Activated CD4-positive, alpha-beta memory T cell treated with anti-CD3 and anti-CD28 coated beads for 36 hours (primary cell): Measurements from ENCODE around the gene AMZ1. TPM values are rescaled to one million over a fixed set of nuclear protein-coding genes. Genes with fewer than 3 reads are reported as not detected.

Source experiments
- CTCF ChIA-PET: fragments of 350-600 bp; sonication (Branson Sonifier 250); formaldehyde crosslinking; loops from one replicate; lab custom pipeline; 2021; ENCODE audit warnings: antibody characterized with exemption, inconsistent platforms; lab: Charles Lee
- POLR2A ChIA-PET: fragments of 350-600 bp; sonication (Branson Sonifier 250); formaldehyde crosslinking; loops from one replicate; lab custom pipeline; 2021; ENCODE audit warnings: antibody characterized with exemption; lab: Charles Lee
- DNase-seq: peaks from one replicate; pipeline ENCODE4 v3.0.0-alpha.2; 2020
- H3K27ac Mint-ChIP-seq: one replicate; pipeline ENCODE4 v1.8.0; 2021; ENCODE audit warnings: mixed read lengths
- H3K27me3 Mint-ChIP-seq: one replicate; pipeline ENCODE4 v1.8.0; 2021; ENCODE audit warnings: mixed read lengths
- H3K36me3 Mint-ChIP-seq: one replicate; pipeline ENCODE4 v1.8.0; 2021; ENCODE audit warnings: mixed read lengths
- H3K4me1 Mint-ChIP-seq: one replicate; pipeline ENCODE4 v1.8.0; 2021; ENCODE audit warnings: low read depth, mixed read lengths
- H3K4me3 Mint-ChIP-seq: one replicate; pipeline ENCODE4 v1.8.0; 2021; ENCODE audit warnings: mild to moderate bottlenecking, mixed read lengths
- H3K9me3 Mint-ChIP-seq: one replicate; pipeline ENCODE4 v1.8.0; 2021; ENCODE audit warnings: mixed read lengths
- intact Hi-C: fragments of 100-400 bp; cut with micrococcal nuclease; formaldehyde crosslinking; loops from one replicate; pipeline ENCODE4 v1.15.1; 2023
- total RNA-seq, 2 experiments: library from RNA; stranded (reverse); gene quantifications; one replicate each; pipeline ENCODE4 v1.2.3, GENCODE V29; 2021

Gene AMZ1
- total RNA-seq, 2 experiments from 2014 or later, result 0.83 to 0.94 TPM

DNA sequence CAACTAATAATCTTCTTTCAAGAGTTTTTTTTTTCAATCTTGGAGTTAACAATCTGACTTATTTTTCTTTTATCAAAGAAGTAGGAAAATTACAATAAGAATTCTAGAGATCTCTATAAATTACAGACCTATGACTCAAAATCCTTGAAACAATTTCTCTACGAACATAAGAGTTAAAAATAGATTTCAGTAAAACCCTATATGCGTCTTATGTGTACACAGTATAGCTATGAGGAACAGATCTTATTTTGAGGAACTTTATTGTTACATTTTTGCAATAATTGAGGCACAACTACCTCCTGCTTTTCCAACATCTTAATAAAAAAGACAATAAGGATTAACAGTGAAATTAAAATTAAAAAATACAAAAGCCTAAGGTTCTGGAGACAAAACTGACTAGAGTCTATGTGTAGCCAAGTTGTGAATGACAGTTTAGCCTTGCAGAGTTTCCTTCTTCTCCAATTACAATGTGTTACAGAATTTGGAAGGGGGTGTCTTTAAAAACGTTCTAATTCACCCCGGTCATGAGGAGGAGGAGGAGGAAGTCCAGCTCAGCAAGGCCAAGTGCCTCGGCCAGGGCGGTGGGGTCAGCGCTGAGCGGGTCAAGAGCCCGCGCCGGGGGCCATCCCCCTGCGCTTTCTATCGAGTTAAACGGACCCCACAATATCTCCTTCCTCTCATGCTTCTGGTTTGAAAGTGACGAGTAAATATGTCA lies 40.5 kb downstream of the AMZ1 start:
- Mint-ChIP-seq H3K4me3 (no peak overlapping the region), H3K36me3 (peaks cover 16% of the 10 kb centered on the region), H3K4me1 (peaks cover 14% of the 10 kb centered on the region), H3K9me3 (no peaks in the 10 kb centered on the region), H3K27ac (no peak overlapping the region), H3K27me3 (no peaks in the 10 kb centered on the region)
- ChIA-PET CTCF (interaction anchor here (1.1 kb wide), 1 partner anchor 19 kb away, joined by 3 read pairs; no protein-coding TSS in a partner anchor), POLR2A (interaction anchor here (0.9 kb wide), 1 partner anchor 288 kb away, joined by 3 read pairs; no protein-coding TSS in a partner anchor)
- no peak for DNase-seq
- intact Hi-C loops, result no loop called here

DNA sequence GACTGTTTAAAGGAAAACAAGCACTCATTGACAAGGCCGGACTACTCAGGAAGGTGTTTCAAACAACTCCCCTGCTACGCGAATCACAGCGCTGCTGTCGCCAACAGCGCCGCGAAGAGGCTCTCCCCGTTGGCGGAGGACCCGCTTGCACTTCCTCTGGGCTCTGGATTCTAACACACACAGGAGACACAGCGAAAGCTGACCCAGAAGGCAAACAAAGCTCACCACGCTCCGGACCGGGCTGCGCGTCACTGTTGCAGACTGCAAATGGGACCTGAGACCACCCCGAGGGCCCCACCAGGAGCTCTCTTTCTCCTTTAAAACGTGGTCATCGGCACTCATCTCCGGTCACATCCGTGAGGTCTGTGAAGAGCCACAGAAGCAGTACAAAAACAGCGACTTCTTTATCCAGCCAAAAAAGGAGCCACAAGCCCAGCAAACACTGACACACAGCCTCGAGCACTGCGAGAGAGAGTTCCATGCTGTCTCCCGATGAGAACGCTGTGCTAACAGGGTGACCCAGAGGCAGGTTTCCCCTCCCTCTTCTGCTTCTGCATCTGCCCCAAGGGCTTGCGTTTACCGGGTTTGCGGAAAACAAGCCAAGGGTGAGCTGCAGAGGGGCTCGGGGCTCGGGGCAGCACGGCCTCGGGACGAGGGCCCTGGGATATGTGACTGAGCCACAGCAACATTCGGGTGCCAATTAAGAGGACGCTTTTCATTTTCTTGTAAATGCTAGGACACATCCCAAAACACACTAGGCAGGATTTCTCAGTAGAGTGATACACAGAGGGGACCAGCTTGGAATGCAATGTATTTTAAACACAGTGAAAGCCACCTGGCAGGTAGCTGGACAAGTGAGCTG lies 41.3 kb downstream of the AMZ1 start:
- Mint-ChIP-seq H3K4me1 (peaks cover 14% of the 10 kb centered on the region), H3K9me3 (no peaks in the 10 kb centered on the region), H3K27me3 (no peaks in the 10 kb centered on the region), H3K36me3 (peaks cover 16% of the 10 kb centered on the region), H3K4me3 (no peak overlapping the region), H3K27ac (no peak overlapping the region)
- intact Hi-C loops, result no loop called here
- no peak for DNase-seq
- POLR2A ChIA-PET, result no interaction called here
- CTCF ChIA-PET, result interaction anchor here (1.9 kb wide), 1 partner anchor 19 kb away, joined by 7 read pairs; no protein-coding TSS in a partner anchor

DNA sequence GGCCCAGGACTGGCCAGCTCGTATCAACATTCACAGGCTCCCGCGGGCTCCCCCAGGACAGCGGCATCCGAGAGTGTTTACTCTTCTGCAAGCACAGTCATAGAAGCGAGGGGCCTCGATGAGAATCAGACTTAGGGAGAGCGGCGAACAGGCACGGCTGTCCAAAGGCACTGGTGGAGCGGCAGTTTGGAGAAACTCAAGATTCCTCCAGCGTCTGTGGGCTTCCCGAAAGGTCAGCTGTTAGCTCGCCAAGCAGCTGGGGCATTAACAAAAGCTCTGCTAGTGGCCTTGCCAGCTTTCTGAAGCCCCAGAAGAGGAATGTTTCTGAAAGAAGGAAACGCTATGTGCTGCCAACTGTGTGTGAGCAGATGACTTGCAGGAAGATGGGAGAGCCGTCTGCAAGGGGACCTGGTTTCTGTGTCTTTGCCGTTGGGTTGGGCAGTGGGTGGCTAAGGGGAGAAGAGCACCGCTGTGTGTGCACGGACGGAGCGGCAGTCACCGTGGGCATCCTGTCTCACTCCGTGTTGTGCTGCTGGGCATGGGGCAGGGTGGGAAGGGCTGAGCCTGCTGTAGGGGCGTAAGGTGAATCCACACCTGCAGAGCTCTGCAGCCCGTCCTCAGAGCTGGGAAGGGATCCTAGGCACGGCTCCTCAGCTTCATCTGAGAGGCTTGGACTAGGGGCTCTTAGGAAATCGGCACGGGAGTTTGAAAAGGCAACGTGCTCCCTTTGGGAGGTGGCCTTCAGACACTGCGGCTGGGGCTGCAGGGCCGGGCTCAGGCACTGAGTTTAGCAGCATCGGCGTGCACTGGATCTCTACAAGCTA lies 42.1 kb downstream of the AMZ1 start:
- no peak overlapping the region for H3K27ac Mint-ChIP-seq
- CTCF ChIA-PET, result interaction anchor here (0.8 to 1.9 kb wide), 2 partner anchors 11 to 20 kb away, joined by 4 to 7 read pairs; no protein-coding TSS in a partner anchor

DNA sequence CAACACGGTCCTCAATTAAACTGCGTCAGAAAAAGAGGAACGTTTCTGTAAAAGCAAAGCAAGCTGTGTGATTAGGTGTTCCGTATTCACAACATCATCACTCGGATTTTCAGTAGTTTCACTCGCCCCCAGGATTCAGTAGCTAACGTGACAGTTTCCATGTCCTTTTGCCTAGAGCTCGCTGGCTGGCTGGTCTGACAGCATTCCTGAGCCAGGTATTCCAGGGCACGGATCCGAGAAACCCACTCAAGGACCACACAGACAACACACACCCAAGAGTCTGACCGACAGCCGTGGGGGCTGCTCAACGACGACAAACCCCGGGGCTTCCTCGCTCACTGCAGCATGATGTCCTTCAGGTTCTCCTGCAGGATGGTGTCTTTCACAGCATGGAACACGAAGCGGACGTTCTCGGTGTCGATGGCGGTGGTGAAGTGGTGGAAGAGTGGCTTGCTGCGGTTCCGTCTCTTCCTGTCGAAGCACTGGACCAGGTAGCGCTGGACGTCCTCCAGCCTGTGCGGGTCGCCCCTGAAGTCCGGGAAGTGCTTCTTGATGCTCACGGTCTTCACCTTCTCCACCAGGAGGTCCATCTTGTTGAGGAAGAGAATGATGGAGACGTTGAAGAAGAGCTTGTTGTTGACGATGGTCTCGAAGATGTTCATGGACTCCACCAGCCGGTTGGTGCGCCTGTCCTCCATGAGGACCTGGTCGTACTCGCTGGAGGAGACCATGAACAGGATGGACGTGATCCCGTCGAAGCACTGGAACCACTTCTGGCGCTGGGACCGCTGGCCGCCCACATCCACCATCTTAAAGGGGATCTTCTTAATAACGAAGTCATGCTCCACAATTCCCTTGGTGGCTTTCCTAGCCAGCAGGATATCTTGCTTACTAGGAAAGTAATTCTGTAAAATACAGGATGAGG lies 43.1 kb downstream of the AMZ1 start:
- Mint-ChIP-seq H3K27ac (no peak overlapping the region), H3K27me3 (no peaks in the 10 kb centered on the region), H3K4me1 (peaks cover 14% of the 10 kb centered on the region), H3K36me3 (peaks cover 16% of the 10 kb centered on the region), H3K4me3 (no peak overlapping the region), H3K9me3 (no peaks in the 10 kb centered on the region)
- ChIA-PET CTCF (interaction anchor here (0.8 to 1.9 kb wide), 3 partner anchors 12 to 21 kb away, joined by 4 to 7 read pairs (median 4); no protein-coding TSS in a partner anchor), POLR2A (no interaction called here)
- peak; percentile 7 for DNase-seq
- intact Hi-C loops, result no loop called here

More for the DNA sequence above, 42.1 kb downstream of the AMZ1 start:
- no peaks in the 10 kb centered on the region for H3K27me3 Mint-ChIP-seq
- intact Hi-C loops, result no loop called here
- H3K9me3 Mint-ChIP-seq, result no peaks in the 10 kb centered on the region
- H3K4me3 Mint-ChIP-seq, result no peak overlapping the region
- peak; percentile 5 for DNase-seq
- peaks cover 14% of the 10 kb centered on the region for H3K4me1 Mint-ChIP-seq
- POLR2A ChIA-PET, result no interaction called here
- H3K36me3 Mint-ChIP-seq, result peaks cover 16% of the 10 kb centered on the region

DNA sequence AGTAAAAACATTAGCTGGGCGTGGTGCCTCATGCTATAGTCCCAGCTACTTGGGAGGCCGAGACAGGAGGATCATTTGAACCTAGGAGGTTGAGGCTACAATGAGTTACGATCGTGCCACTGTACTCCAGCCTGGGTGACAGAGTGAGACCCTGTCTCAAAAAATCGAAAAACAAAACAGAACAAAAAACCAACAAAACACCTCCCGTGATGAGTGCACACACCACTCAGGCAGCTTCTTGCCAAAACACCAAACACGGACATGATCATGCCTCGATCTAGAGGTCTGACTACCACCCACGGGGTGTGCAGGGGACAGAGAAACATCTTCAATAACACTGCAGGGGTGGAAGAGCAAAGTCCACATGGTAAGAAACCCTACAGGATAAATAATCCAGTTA lies 44.4 kb downstream of the AMZ1 start:
- intact Hi-C loops, result no loop called here
- no peaks in the 10 kb centered on the region for H3K27me3 Mint-ChIP-seq
- no peak overlapping the region for H3K27ac Mint-ChIP-seq
- CTCF ChIA-PET, result interaction anchor here (1.1 to 1.3 kb wide), 2 partner anchors 12 to 22 kb away, joined by 3 to 4 read pairs; no protein-coding TSS in a partner anchor
- no peak overlapping the region for H3K4me3 Mint-ChIP-seq
- POLR2A ChIA-PET, result interaction anchor here (0.6 kb wide), 1 partner anchor 229 kb away, joined by 3 read pairs; no protein-coding TSS in a partner anchor
- DNase-seq, result no peak
- H3K4me1 Mint-ChIP-seq, result peaks cover 14% of the 10 kb centered on the region
- peaks cover 16% of the 10 kb centered on the region for H3K36me3 Mint-ChIP-seq
- H3K9me3 Mint-ChIP-seq, result no peaks in the 10 kb centered on the region

DNA sequence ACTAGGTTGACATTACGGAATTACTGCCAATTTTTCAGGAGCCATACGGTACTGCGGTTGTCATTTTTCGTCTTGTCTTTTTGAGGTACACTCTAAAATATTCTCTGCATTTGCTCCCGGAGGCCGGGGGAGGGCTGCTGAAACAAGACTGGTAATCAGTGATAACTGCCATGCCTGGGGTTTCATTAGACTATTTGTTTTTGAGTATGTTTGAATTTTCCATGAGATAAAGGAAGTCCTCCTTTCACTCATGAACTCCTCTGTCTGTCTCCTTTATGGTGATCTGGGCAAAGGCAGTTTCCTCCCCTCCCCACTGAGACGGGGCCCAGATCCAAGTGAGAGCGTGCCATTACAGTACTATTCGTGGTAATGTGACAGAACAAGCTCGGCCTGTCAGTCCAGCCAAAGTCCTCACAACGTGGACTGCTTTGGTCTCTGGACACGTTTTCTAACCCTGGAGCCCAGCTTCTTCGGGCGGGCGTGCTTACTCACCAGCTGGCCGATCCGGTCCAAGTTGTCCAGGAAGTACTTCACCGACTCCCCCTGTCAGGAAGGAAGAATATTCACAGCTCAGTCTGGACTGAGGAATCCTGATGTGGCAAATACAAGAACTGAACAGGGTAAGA lies 45.1 kb downstream of the AMZ1 start:
- POLR2A ChIA-PET, result no interaction called here
- Mint-ChIP-seq H3K27me3 (no peaks in the 10 kb centered on the region), H3K36me3 (peaks cover 16% of the 10 kb centered on the region), H3K27ac (no peak overlapping the region), H3K4me3 (no peak overlapping the region), H3K9me3 (no peaks in the 10 kb centered on the region), H3K4me1 (peaks cover 14% of the 10 kb centered on the region)
- CTCF ChIA-PET, result interaction anchor here (1.1 to 2.4 kb wide), 2 partner anchors 12 to 23 kb away, joined by 3 to 8 read pairs; no protein-coding TSS in a partner anchor
- peak; percentile 7 for DNase-seq
- intact Hi-C loops, result no loop called here

DNA sequence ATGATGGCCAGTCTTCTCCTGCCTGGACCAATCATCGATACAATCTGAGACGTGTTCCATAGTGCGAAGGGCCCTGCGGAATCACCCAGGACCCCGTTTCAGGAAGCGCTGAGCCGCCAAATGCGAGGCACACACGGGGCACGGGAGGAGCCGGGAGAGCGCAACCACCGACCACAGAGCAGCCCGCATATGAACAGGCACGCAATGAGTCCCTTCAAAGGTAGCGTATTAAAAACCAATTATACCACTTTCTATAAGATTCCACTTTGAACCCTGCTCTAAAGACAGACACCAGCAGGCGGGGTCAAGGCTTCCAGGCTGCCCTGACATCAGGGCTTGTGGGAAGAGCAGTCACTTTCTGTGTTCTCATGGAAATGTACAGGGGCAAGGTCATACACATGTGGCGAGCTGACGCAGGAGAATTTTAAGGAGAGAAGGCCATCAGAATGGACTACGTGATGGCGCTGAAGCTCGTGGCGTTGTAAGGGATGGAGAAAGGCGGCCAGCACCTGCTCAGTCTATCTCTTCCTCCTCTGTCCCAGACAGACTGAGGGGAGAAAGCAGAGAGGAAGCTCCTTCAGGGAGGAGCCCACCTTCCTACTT lies 46.2 kb downstream of the AMZ1 start:
- Mint-ChIP-seq H3K27me3 (no peaks in the 10 kb centered on the region), H3K9me3 (no peaks in the 10 kb centered on the region), H3K27ac (no peak overlapping the region), H3K4me1 (peaks cover 14% of the 10 kb centered on the region), H3K4me3 (no peak overlapping the region), H3K36me3 (peaks cover 15% of the 10 kb centered on the region)
- ChIA-PET POLR2A (no interaction called here), CTCF (interaction anchor here (2.4 kb wide), 1 partner anchor 24 kb away, joined by 8 read pairs; no protein-coding TSS in a partner anchor)
- peak; percentile 6 for DNase-seq
- intact Hi-C loops, result no loop called here

DNA sequence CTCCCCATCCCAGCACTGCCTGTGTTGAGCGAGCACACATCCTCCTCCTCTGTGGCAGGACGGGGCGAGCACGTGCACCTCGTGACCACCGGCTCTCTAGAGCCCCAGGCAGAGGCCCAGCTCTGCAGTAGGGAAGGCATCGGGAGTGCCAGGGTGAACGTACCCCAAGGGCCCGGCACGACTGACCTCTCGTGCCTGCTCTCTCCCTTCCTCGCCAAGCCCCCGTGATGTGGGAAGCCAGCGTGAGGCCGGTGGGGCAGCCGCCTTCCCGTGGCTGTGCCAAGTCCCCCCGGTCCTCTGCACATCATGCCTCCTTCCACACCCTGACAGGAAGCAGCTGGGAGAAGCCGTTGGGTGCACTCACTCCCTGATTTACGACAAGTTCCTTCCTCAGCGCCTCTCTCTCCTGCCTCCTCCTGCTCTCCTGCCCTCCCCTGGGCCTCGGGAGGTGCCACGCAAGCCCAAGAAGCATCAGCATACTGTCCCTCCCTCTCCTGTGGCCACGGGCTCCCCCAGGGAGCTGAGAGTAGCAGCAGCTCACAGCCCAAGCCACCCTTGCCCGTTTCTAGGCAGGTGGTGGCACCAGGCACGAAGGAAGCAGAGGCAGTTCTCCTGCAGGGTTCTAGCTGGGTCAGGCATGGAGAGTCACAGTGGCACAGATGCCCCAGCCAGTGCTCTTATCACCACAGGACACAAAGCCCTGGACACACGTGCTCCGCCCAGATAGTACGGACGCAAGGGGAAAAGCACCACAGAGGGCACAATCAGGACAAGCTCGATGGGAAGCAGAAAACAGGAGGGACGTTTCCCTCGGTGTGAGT lies 47.0 kb downstream of the AMZ1 start:
- H3K27me3 Mint-ChIP-seq, result no peaks in the 10 kb centered on the region
- H3K4me1 Mint-ChIP-seq, result peaks cover 14% of the 10 kb centered on the region
- peaks cover 15% of the 10 kb centered on the region for H3K36me3 Mint-ChIP-seq
- peak; percentile 7 for DNase-seq
- H3K4me3 Mint-ChIP-seq, result no peak overlapping the region
- ChIA-PET CTCF (interaction anchor here (0.6 to 2.4 kb wide), 2 partner anchors 25 to 53 kb away, joined by 3 to 8 read pairs; no protein-coding TSS in a partner anchor), POLR2A (no interaction called here)
- H3K27ac Mint-ChIP-seq, result no peak overlapping the region
- no peaks in the 10 kb centered on the region for H3K9me3 Mint-ChIP-seq
- intact Hi-C loops, result no loop called here

DNA sequence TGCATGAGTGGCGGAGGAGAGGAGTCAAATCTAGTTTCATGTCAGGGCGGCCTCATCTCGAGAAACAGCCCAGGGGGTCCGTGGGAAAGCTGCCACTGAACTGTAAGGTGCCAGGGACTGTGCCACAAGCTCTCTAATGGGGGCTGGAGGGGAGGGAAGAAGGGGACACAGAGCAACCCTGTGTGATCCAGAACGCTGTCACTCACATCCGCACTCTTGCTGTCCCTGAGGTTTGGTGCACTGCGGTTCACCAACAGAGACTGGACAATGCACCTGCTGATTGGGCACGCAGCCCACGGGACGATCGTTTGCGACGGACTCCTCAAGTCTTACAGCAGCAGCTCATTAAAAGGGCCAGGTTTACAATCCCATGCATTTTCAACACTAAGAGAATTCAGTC lies 47.7 kb downstream of the AMZ1 start:
- Mint-ChIP-seq H3K4me3 (no peak overlapping the region), H3K27me3 (no peaks in the 10 kb centered on the region), H3K36me3 (peaks cover 10% of the 10 kb centered on the region), H3K27ac (no peak overlapping the region), H3K9me3 (no peaks in the 10 kb centered on the region), H3K4me1 (peaks cover 14% of the 10 kb centered on the region)
- intact Hi-C loops, result no loop called here
- no peak for DNase-seq
- ChIA-PET POLR2A (no interaction called here), CTCF (no interaction called here)
